Mesenteric fat pad (tissue), 1 donor: ENCODE data around the gene GPX5. TPM values are rescaled to one million over a fixed set of nuclear protein-coding genes. Genes with fewer than 3 reads are reported as not detected.

ENCODE experiments used
- DNase-seq: peaks from one replicate; pipeline ENCODE4 v3.0.0-alpha.2; 2020; ENCODE audit warnings: low spot score
- total RNA-seq: library from RNA; stranded (reverse); fragmentation: NEBNext Ultra II Directional; extraction: Animal tissue kit (Norgen Biotek cat#: 25700); gene quantifications from one replicate; pipeline ENCODE4 v1.2.1, GENCODE V29; 2021
- donor health status: DM: yes; HTN: yes; CAD: no.

Gene GPX5
- total RNA-seq, 1 donor from 2014 or later = not detected

- DNase-seq = no peak
These were observed 28.6 kb downstream of the GPX5 start for GRCh38 chr6:28553986-28554881.

- DNase-seq = no peak
These were observed 29.5 kb downstream of the GPX5 start for GRCh38 chr6:28555136-28555535.

GRCh38 chr6:28558629-28559028, 32.9 kb downstream of the GPX5 start:
- DNase-seq = no peak

GRCh38 chr6:28563430-28564095, 37.9 kb downstream of the GPX5 start:
- DNase-seq = no peak

GRCh38 chr6:28565823-28566526, 40.3 kb downstream of the GPX5 start:
- DNase-seq = no peak

GRCh38 chr6:28566527-28567252, 41.0 kb downstream of the GPX5 start:
- no peak for DNase-seq

GRCh38 chr6:28567506-28567905, 41.8 kb downstream of the GPX5 start:
- DNase-seq = no peak

GRCh38 chr6:28568515-28569108, 42.9 kb downstream of the GPX5 start:
- DNase-seq = no peak

- no peak for DNase-seq
These were observed 44.1 kb downstream of the GPX5 start for GRCh38 chr6:28569748-28570147.

- no peak for DNase-seq
These were observed 54.8 kb downstream of the GPX5 start for GRCh38 chr6:28580475-28580874.

- DNase-seq = no peak
These were observed 57.8 kb downstream of the GPX5 start for GRCh38 chr6:28583463-28583862.

Other genes starting within 250 kb of the GPX5 start
- 4.0 TPM for gene PGBD1, start 244.3 kb upstream of the GPX5 start, total RNA-seq
- 5.8 TPM for gene ZSCAN31, start 189.7 kb upstream of the GPX5 start, total RNA-seq
- 3.0 TPM for gene ZKSCAN3, start 175.9 kb upstream of the GPX5 start, total RNA-seq
- 3.5 TPM for gene ZSCAN12, start 126.1 kb upstream of the GPX5 start, total RNA-seq
- 1.5 TPM for gene ZSCAN23, start 82.4 kb upstream of the GPX5 start, total RNA-seq
- not detected for gene GPX6, start 10.1 kb upstream of the GPX5 start, total RNA-seq